ENCODE results near the gene MCRIP2.

Gene MCRIP2

GRCh38 chr16:649631-650030 lies 8.0 kb downstream of the MCRIP2 start:
- DNase-seq, result peak; percentile 48

GRCh38 chr16:651844-652243 lies 10.2 kb downstream of the MCRIP2 start:
- DNase-seq, result no peak

GRCh38 chr16:652454-653305 lies 11.1 kb downstream of the MCRIP2 start:
- DNase-seq, result no peak

- DNase-seq, result no peak
Measured at GRCh38 chr16:654034-654433, 12.4 kb downstream of the MCRIP2 start.

GRCh38 chr16:657487-657886 lies 15.9 kb downstream of the MCRIP2 start:
- DNase-seq, result no peak

GRCh38 chr16:658679-659571 lies 17.3 kb downstream of the MCRIP2 start:
- DNase-seq, result no peak

GRCh38 chr16:659618-660017 lies 18.0 kb downstream of the MCRIP2 start:
- DNase-seq, result no peak

GRCh38 chr16:660132-660458 lies 18.5 kb downstream of the MCRIP2 start:
- no peak for DNase-seq

- peak; percentile 92 for DNase-seq
Measured at GRCh38 chr16:660459-661183, 19.0 kb downstream of the MCRIP2 start.

GRCh38 chr16:661184-661821 lies 19.7 kb downstream of the MCRIP2 start:
- DNase-seq, result no peak

- no peak for DNase-seq
Measured at GRCh38 chr16:662095-662494, 20.5 kb downstream of the MCRIP2 start.

GRCh38 chr16:662597-662996 lies 21.0 kb downstream of the MCRIP2 start:
- no peak for DNase-seq

- no peak for DNase-seq
Measured at GRCh38 chr16:666572-666971, 24.9 kb downstream of the MCRIP2 start.

GRCh38 chr16:667113-667779 lies 25.6 kb downstream of the MCRIP2 start:
- no peak for DNase-seq

- DNase-seq, result peak; percentile 91
Measured at GRCh38 chr16:667780-668518, 26.3 kb downstream of the MCRIP2 start, which contains the start of gene RHOT2. Gene RHOT2, plus strand, starts transcription at chr16:668132. Its CDS starts 68 bp downstream, at chr16:668200.

GRCh38 chr16:668519-669171 lies 27.0 kb downstream of the MCRIP2 start:
- no peak for DNase-seq

- no peak for DNase-seq
Measured at GRCh38 chr16:669666-670065, 28.0 kb downstream of the MCRIP2 start.

GRCh38 chr16:670485-671352 lies 29.1 kb downstream of the MCRIP2 start:
- DNase-seq, result no peak

- DNase-seq, result no peak
Measured at GRCh38 chr16:671353-672131, 29.9 kb downstream of the MCRIP2 start.
